Epithelial cell of proximal tubule (primary cell): ENCODE results near the gene MON1B. TPM values are rescaled to one million over a fixed set of nuclear protein-coding genes. Genes with fewer than 3 reads are reported as not detected.

Experiments used
- DNase-seq: peaks from one replicate; pipeline ENCODE4 v3.0.0-alpha.2; 2011; ENCODE audit warnings: low read depth
- H3K4me3 ChIP-seq: 2 replicates; pipeline ENCODE4 v1.5.1; 2011; ENCODE audit warnings: low read depth, mild to moderate bottlenecking, low read length
- CTCF ChIP-seq: conservative IDR thresholded peaks from 2 replicates; pipeline ENCODE4 v1.5.1; 2012; ENCODE audit warnings: low read depth, mild to moderate bottlenecking, low read length
- total RNA-seq: library from RNA; depleted of rRNA; stranded (reverse); fragments of >200 nt; gene quantifications from 2 replicates; pipeline ENCODE4 v1.2.3, GENCODE V29; 2015

Gene MON1B
- total RNA-seq, 1 donor from 2014 or later: 19.3 TPM

DNA sequence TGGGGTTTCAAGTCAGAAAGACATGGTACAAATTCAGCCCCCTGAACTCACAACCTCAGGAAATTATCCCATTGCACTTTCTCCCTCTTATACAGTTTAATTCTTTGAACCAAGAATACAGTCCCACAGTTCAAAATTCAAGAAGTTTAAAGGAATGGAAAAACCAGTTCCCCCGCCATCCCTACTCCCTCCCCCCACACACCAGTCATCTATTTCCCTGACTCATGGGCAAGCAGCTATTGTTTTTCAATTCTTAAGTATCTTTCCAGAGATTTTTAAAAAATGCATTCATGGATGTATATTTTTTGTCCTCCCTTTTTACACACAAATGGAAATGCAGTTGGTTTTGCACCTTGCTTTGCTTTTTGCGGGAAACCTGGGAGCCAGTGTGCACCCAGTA is 15.5 kb downstream of the MON1B start:
- no peak for DNase-seq
- TF ChIP-seq CTCF: no peak
- H3K4me3 ChIP-seq: no peak overlapping the region

DNA sequence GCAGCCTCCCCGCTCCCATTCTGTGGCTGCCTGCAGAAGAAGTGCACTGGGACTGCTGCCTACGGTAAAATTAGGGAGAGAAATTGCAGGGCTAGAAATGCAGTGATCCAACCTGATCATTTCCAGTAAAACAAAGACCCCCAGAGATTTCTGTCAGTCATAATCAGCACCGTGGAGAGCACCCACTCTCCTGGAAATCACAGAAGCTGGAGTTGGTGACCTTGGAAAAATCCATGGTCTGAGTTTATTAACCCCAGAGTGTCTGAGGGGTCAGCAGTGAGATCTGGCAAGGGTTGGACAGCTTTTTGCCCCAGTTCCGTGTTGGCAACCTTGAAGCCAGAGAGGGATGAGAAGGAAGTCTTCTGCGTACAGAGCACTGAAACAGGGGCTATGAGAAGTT is 16.0 kb downstream of the MON1B start:
- no peak for DNase-seq

GRCh38 chr16:77208382-77208781 is 17.4 kb downstream of the MON1B start:
- TF ChIP-seq CTCF: no peak

More for the DNA sequence above, 16.0 kb downstream of the MON1B start:
- no peak overlapping the region for H3K4me3 ChIP-seq
- no peak for TF ChIP-seq CTCF

DNA sequence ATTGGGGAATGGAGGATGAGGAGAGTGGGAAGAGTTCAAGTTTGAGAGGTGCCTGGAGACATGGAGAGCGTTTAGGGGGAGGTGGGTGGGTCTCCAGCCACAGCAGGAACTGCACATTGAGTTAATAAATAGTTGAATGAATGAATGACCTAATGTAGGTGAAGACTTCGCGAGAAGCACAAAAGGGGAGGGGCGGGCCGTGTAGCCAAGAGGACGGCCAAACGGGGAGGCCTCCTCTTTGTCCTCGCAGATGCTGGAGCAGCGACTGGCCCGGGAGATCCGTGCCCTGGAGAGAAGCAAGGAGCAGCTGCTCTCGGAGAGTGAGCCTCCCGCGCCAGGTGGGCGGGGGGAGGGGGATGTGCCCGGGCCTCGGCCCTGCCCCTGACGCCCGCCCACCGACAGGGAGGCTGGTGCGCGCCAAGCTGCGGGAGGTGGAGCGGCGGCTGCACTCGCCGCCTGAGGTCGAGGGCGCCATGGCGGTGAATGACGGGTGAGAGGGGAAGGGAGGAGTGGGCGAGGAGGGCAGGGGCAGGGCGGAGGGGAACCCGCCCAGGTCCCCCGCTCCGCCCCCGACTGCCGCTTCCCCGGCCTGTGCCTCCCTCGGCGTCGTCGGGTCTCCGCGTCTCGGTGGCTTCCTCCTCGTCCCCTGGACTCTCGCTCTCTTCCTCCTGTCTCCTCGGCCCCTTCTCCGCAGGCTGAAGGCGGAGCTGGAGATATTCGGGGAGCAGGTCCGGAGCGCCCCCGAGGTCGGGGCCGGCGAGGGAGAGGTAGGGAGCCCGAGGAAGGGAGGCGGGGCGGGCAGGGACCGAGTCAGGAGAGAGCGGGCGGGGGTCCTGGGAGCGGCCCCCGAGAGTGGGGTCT is 21.1 kb downstream of the MON1B start:
- no peak for TF ChIP-seq CTCF
- H3K4me3 ChIP-seq: peak overlapping the region; percentile 76
- DNase-seq: no peak

More at GRCh38 chr16:77208382-77208781, 17.4 kb downstream of the MON1B start:
- DNase-seq: no peak
- no peak overlapping the region for H3K4me3 ChIP-seq

DNA sequence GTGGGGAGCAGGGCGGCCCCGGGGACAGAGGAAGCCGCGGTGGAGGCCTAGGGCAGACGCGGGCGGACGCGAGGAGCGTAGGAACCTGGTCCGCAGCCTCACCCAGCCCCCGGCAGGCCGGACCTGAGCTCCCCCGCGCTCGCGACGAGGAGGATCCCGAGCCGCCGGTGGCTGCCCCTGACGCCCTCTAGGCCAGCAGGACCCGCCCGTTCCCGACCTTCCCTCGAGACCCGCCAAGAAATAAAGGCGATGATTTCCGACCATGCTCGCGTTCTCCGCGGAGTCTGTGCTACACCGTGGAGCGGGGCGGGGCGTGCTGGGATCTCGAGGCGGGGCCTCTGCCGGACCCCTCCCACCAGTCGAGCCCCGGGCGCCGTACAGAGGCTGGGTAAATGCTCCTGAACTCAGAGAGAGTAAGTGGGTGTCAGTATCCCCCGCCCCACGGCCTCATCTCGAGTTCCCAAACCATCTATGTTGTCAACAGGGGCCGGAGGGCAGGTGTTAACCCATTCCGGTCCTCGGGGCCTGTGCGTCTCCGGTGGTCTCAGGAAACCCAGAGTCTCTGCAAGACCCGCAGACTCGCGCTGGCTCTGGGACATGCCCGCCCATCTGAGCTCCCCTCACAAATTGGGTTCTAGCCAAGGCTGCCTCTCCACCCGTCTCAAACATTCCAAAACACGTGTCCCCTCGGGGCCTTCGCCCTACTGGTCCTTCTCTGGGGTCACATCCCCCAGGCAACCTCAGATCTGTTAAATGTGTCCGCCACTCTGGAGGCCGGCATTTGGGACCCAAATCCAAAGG is 22.0 kb downstream of the MON1B start:
- DNase-seq: no peak

DNA sequence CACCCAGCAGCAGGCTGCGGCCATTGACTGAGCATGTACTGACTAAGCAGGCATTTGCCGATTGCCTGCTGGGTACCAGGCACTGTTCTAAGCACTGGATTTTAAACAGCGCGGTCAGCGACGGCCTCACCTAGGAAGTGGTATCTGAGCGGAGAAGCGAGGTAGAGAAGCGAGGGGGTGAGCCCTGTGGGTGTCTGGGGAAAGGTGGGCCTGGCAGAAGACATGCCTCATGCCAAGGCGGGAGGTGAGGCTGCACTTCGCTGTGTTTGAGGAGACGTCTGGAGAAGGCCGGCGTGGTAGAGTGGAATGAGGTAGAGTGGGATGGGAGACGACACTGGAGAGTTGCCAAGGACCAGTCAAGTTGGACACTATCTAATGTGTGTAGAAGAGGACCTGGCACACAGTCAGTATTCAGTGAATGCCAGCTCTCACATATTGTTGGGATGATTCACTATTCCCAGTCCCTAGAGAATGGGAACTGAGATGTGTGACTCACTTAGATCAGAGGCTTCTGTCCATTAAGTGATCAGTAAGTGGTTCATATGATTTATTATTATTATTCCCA is 22.6 kb downstream of the MON1B start:
- peak; percentile 92 for DNase-seq
- no peak overlapping the region for H3K4me3 ChIP-seq
- TF ChIP-seq CTCF: no peak

More for the DNA sequence above, 22.0 kb downstream of the MON1B start:
- peak overlapping the region; percentile 76 for H3K4me3 ChIP-seq
- TF ChIP-seq CTCF: no peak
